ENCODE measurements around the gene FGFR3. TPM values are rescaled to one million over a fixed set of nuclear protein-coding genes. Genes with fewer than 3 reads are reported as not detected.

Gene FGFR3
- total RNA-seq, 4 donors from 2014 or later = 438 to 805 (median 489) TPM

GRCh38 chr4:1813915-1814314 lies 20.8 kb downstream of the FGFR3 start:
- DNase-seq (ENCODE audit: low spot score in 2 of 2) = no peak
- intact Hi-C loops (cut with DNase I; ENCODE audit: low total_unique reads) = no loop called here
- no peak for TF ChIP-seq POLR2A (IDR thresholded peaks at IDR 0.05)
- no peak for TF ChIP-seq CTCF (IDR thresholded peaks at IDR 0.05)
- no peak overlapping the region for H3K4me3 ChIP-seq (ENCODE audit: low read depth, poor library complexity, severe bottlenecking)
- WGBS, 2 donors = 69 to 71% methylated on average over 7 to 9 of the region's 9 CpGs

GRCh38 chr4:1814453-1814852 lies 21.4 kb downstream of the FGFR3 start:
- 70 to 87% methylated on average over 8 of the region's 8 CpGs for whole genome bisulfite sequencing, 2 donors
- TF ChIP-seq CTCF (IDR thresholded peaks at IDR 0.05) (no peak), POLR2A (IDR thresholded peaks at IDR 0.05) (no peak)
- no peak overlapping the region for H3K4me3 ChIP-seq (ENCODE audit: low read depth, poor library complexity, severe bottlenecking)
- no peak for DNase-seq (ENCODE audit: low spot score in 2 of 2)
- intact Hi-C loops (cut with DNase I; ENCODE audit: low total_unique reads) = no loop called here

GRCh38 chr4:1815096-1815996 lies 22.3 kb downstream of the FGFR3 start:
- WGBS, 2 donors = 91 to 92% methylated on average over 27 to 28 of the region's 34 CpGs
- DNase-seq (ENCODE audit: low spot score in 2 of 2) = no peak
- TF ChIP-seq CTCF (IDR thresholded peaks at IDR 0.05) (no peak), POLR2A (IDR thresholded peaks at IDR 0.05) (no peak)

GRCh38 chr4:1815997-1816860 lies 23.1 kb downstream of the FGFR3 start:
- no peak for TF ChIP-seq CTCF (IDR thresholded peaks at IDR 0.05)
- no peak for TF ChIP-seq POLR2A (IDR thresholded peaks at IDR 0.05)
- intact Hi-C loops (cut with DNase I; ENCODE audit: low total_unique reads) = no loop called here
- 83 to 85% methylated on average over 25 of the region's 25 CpGs for WGBS, 2 donors

More at GRCh38 chr4:1815096-1815996, 22.3 kb downstream of the FGFR3 start:
- intact Hi-C loops (cut with DNase I; ENCODE audit: low total_unique reads) = no loop called here
- H3K4me3 ChIP-seq (ENCODE audit: low read depth, poor library complexity, severe bottlenecking) = no peak overlapping the region

GRCh38 chr4:1819284-1819683 lies 26.2 kb downstream of the FGFR3 start:
- DNase-seq (ENCODE audit: low spot score in 2 of 2) = no peak
- intact Hi-C loops (cut with DNase I; ENCODE audit: low total_unique reads) = no loop called here
- WGBS, 2 donors = 89 to 92% methylated on average over 10 of the region's 10 CpGs
- H3K4me3 ChIP-seq (ENCODE audit: low read depth, poor library complexity, severe bottlenecking) = no peak overlapping the region
- TF ChIP-seq CTCF (IDR thresholded peaks at IDR 0.05) (no peak), POLR2A (IDR thresholded peaks at IDR 0.05) (no peak)

More at GRCh38 chr4:1815997-1816860, 23.1 kb downstream of the FGFR3 start:
- no peak overlapping the region for H3K4me3 ChIP-seq (ENCODE audit: low read depth, poor library complexity, severe bottlenecking)
- no peak for DNase-seq (ENCODE audit: low spot score in 2 of 2)
